Fibroblast of lung (primary cell): ENCODE data around the gene LPCAT1.

Source experiments
- CTCF ChIP-seq, 2 donors: IDR thresholded peaks in 1 of 2; conservative IDR thresholded peaks in 1 of 2; 1 replicate in 1 of 2; 2 replicates in 1 of 2; pipeline ENCODE4 v1.5.1; 2011 to 2012; ENCODE audit warnings: low read length in 2 of 2, control low read depth in 1 of 2, inconsistent platforms in 1 of 2, low read depth in 1 of 2, mild to moderate bottlenecking in 1 of 2
- EZH2 ChIP-seq: IDR thresholded peaks from 2 replicates; pipeline ENCODE4 v1.5.1; 2012; ENCODE audit warnings: low read length, control low read depth, mild to moderate bottlenecking; ENCODE audit errors: missing control alignments

DNA sequence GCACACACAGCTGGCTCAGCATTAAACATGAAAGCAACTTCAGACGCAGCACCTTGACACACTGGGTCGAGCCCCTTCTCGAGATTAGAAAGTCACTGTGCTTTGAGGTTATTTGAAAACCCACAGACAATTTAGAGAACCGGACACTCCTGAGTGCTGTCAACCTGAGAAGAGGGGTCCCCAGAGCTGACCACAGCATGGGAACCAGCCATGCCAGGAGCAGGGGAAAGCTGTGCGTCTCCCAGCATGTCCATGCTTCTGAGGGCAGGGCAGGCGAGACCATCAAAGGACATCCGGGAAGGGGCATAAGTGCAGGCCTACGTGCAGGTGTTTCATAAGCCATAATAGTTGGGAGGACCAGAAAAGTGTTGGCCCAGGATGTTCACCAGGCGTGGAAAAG lies 99.0 kb downstream of the LPCAT1 start:
- TF ChIP-seq CTCF (conservative IDR thresholded peaks at IDR 0.05 in 1 of 2, IDR thresholded peaks at IDR 0.05 in 1 of 2; ENCODE audit: low read depth in 1 of 2, low read length in 2 of 2) (no peak), EZH2 (no peak)
